Effector memory CD8-positive, alpha-beta T cell (primary cell): ENCODE measurements around the gene GSX1.
"Not testable (repeated sequence)": the region's sequence is repeated elsewhere in the genome, so short reads cannot be mapped to it uniquely, and the experiment has no call there.

Experiments
- ATAC-seq: fragments of 150-1000 bp; cut with Tn5 transposase; replicated peaks from 2 replicates; pipeline ENCODE4 v1.10.0; 2021; ENCODE audit warnings: mild to moderate bottlenecking, moderate library complexity
- DNase-seq, 3 experiments: peaks; one replicate each; pipeline ENCODE4 v3.0.0; 2021
- H3K27ac Mint-ChIP-seq, 2 donors: one replicate each; pipeline ENCODE4 v1.8.0; 2022; ENCODE audit warnings: mild to moderate bottlenecking in 2 of 2, mixed read lengths in 2 of 2, moderate library complexity in 2 of 2
- H3K27me3 Mint-ChIP-seq, 2 donors: one replicate each; pipeline ENCODE4 v1.8.0; 2022; ENCODE audit warnings: mixed read lengths in 2 of 2
- H3K36me3 Mint-ChIP-seq: one replicate; pipeline ENCODE4 v1.8.0; 2022; ENCODE audit warnings: mild to moderate bottlenecking, moderate library complexity, mixed read lengths; ENCODE audit not compliant: insufficient read depth
- H3K4me1 Mint-ChIP-seq, 2 donors: one replicate each; pipeline ENCODE4 v1.8.0; 2022; ENCODE audit warnings: low read depth in 2 of 2, mixed read lengths in 2 of 2
- H3K4me3 Mint-ChIP-seq, 2 donors: one replicate each; pipeline ENCODE4 v1.8.0; 2022; ENCODE audit warnings: mild to moderate bottlenecking in 2 of 2, mixed read lengths in 2 of 2, moderate library complexity in 2 of 2
- H3K9me3 Mint-ChIP-seq, 2 donors: one replicate each; pipeline ENCODE4 v1.8.0; 2022; ENCODE audit warnings: mixed read lengths in 2 of 2
- total RNA-seq, 9 experiments: gene quantifications; one replicate each; lab custom pipeline; 2026; lab: John Stamatoyannopoulos, UW

GSX1 gene
- total RNA-seq = 0 reads per million in 9 experiments

DNA sequence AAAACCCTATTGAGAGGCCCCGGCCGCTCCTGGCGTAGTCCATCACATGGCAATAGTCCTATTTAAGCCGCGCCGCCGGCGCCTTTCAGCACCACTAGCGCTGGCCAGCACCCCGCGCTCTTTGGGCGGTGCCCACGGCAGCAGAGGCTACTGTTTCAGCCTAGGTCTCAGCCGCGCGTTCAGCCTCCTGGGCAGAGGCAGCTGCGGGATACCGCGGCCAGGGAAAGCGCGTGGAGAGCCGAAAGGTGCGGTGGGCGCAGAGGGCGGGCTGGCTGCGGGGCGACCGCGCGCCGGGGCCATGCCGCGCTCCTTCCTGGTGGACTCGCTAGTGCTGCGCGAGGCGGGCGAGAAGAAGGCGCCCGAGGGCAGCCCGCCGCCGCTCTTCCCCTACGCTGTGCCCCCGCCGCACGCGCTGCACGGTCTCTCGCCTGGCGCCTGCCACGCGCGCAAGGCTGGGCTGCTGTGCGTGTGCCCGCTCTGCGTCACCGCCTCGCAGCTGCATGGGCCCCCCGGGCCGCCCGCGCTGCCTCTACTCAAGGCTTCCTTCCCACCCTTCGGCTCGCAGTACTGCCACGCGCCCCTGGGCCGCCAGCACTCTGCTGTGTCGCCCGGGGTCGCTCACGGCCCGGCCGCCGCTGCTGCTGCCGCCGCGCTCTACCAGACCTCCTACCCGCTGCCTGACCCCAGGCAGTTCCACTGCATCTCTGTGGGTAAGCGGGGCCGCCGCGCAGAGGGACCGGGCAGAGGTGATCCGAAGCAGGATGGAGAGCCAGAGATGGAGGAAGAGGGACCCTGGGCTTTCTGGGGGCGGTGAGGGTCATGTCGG, at the start of gene GSX1:
Gene GSX1, plus strand, starts transcription at position 91 of the 826 bp plus-strand sequence. Its CDS starts 208 bp downstream, at position 299.
- Mint-ChIP-seq H3K27ac (no peak within 1 kb of the TSS), H3K4me1 (peaks cover 29 to 31% of the 10 kb centered on the region in 2 donors), H3K4me3 (peak within 1 kb of the TSS; percentile 88 to 89), H3K36me3 (peaks cover 6% of the 10 kb centered on the region), H3K9me3 (peaks cover 4 to 5% of the 10 kb centered on the region in 2 donors), H3K27me3 (peaks cover 92 to 96% of the 10 kb centered on the region in 2 donors)
- DNase-seq (peak; percentile 9 to 31 (median 27)), ATAC-seq (peak; percentile 74)

DNA sequence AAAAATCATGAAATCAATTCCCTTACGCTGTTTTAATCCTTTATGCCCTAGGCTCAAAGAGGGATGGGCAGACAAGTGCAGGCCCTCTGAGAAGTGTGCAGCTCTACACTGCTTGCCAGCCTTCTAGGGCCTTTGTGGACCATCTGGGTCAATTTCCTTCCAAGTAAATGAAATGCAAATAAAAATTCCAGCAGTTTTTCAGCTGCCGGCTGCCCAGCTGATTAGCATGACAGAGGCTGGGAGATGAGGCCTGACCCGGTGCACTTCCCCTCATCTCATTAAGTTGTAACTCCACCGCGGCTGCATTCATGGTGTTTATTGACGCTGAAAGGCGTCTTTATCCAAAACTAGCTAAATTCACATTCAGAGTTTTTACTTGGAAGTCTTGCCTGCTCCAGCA, 47.5 kb upstream of the GSX1 start:
- Mint-ChIP-seq H3K27ac (no peak overlapping the region), H3K36me3 (no peaks in the 10 kb centered on the region), H3K4me3 (no peak overlapping the region), H3K9me3 (no peaks in the 10 kb centered on the region), H3K27me3 (peaks cover 13 to 58% of the 10 kb centered on the region in 2 donors), H3K4me1 (no peaks in the 10 kb centered on the region)
- DNase-seq = no peak
- ATAC-seq = no peak

DNA sequence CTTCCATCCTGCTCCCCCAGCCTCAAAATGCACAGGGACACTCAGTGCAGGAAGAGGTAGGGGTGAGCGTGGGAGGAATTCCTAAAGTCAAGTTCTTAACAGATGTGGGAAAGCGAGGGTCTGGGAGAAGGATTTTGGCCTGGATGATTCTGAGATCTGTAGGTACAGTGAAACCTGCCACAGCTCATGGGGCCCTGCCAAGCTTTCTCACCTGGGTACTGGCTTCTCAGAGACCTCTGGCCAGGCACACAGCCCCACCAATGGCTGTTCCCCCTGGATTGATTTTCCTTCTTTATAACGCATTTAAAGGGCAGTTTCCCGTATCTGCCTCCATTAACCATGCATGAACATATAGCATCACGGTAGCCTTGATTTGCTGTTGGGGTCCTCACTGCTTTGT, 47.0 kb upstream of the GSX1 start:
- ATAC-seq (no peak), DNase-seq (no peak)
- peaks cover 13 to 58% of the 10 kb centered on the region in 2 donors for H3K27me3 Mint-ChIP-seq
- no peaks in the 10 kb centered on the region for H3K9me3 Mint-ChIP-seq
- no peaks in the 10 kb centered on the region for H3K4me1 Mint-ChIP-seq
- no peak overlapping the region for H3K27ac Mint-ChIP-seq
- H3K36me3 Mint-ChIP-seq = no peaks in the 10 kb centered on the region
- H3K4me3 Mint-ChIP-seq = no peak overlapping the region

- H3K9me3 Mint-ChIP-seq, H3K27ac Mint-ChIP-seq: not testable (repeated sequence)
- H3K27me3 Mint-ChIP-seq = peaks cover 19 to 61% of the 10 kb centered on the region in 2 donors
Observed at GRCh38 chr13:27748143-27748542, 44.1 kb upstream of the GSX1 start.

GRCh38 chr13:27751953-27752532, 40.2 kb upstream of the GSX1 start:
- no peak for ATAC-seq
- no peak overlapping the region for H3K4me3 Mint-ChIP-seq
- H3K9me3 Mint-ChIP-seq = peaks cover 0 to under 1% of the 10 kb centered on the region in 2 donors

More at GRCh38 chr13:27748143-27748542, 44.1 kb upstream of the GSX1 start:
- DNase-seq, ATAC-seq, H3K36me3 Mint-ChIP-seq, H3K4me1 Mint-ChIP-seq, H3K4me3 Mint-ChIP-seq: not testable (repeated sequence)

GRCh38 chr13:27765650-27766049, 26.6 kb upstream of the GSX1 start:
- Mint-ChIP-seq H3K4me1 (no peaks in the 10 kb centered on the region), H3K36me3 (no peaks in the 10 kb centered on the region), H3K4me3 (no peak overlapping the region), H3K9me3 (no peaks in the 10 kb centered on the region), H3K27me3 (peaks cover 53 to 65% of the 10 kb centered on the region in 2 donors), H3K27ac (no peak overlapping the region)
- ATAC-seq (no peak), DNase-seq (no peak)

More at GRCh38 chr13:27751953-27752532, 40.2 kb upstream of the GSX1 start:
- Mint-ChIP-seq H3K4me1 (no peaks in the 10 kb centered on the region), H3K36me3 (no peaks in the 10 kb centered on the region), H3K27me3 (peaks cover 18 to 48% of the 10 kb centered on the region in 2 donors), H3K27ac (no peak overlapping the region)
- no peak for DNase-seq

DNA sequence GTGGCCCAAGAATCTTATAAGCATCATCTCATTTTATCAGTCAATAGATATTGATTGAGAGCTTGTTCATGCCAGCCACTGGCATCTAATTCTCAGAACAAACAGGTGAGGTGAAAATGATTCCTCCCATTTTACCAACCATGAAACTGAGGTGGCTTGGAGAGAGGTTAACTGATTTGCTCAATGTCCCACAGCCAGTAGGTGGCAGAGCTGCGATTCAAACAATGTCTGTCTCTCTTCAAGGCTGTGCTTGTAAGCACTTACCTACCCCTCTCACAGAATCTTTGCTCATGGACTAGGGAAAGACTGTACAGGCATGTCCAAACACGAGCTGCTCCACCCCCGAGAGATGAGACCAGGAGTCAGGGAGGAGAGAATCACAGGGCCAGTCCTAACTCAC, 21.5 kb upstream of the GSX1 start:
- ATAC-seq (no peak), DNase-seq (no peak)
- no peaks in the 10 kb centered on the region for H3K36me3 Mint-ChIP-seq
- peaks cover 55 to 79% of the 10 kb centered on the region in 2 donors for H3K27me3 Mint-ChIP-seq
- no peak overlapping the region for H3K27ac Mint-ChIP-seq
- no peaks in the 10 kb centered on the region for H3K9me3 Mint-ChIP-seq
- H3K4me1 Mint-ChIP-seq = no peaks in the 10 kb centered on the region
- H3K4me3 Mint-ChIP-seq = no peak overlapping the region

- H3K36me3 Mint-ChIP-seq = no peaks in the 10 kb centered on the region
- H3K27ac Mint-ChIP-seq = no peak overlapping the region
- H3K27me3 Mint-ChIP-seq = peaks cover 69 to 89% of the 10 kb centered on the region in 2 donors
- ATAC-seq (no peak), DNase-seq (no peak)
- H3K4me3 Mint-ChIP-seq = no peak overlapping the region
- no peaks in the 10 kb centered on the region for H3K9me3 Mint-ChIP-seq
- no peaks in the 10 kb centered on the region for H3K4me1 Mint-ChIP-seq
Observed at GRCh38 chr13:27772651-27773425, 19.4 kb upstream of the GSX1 start.

DNA sequence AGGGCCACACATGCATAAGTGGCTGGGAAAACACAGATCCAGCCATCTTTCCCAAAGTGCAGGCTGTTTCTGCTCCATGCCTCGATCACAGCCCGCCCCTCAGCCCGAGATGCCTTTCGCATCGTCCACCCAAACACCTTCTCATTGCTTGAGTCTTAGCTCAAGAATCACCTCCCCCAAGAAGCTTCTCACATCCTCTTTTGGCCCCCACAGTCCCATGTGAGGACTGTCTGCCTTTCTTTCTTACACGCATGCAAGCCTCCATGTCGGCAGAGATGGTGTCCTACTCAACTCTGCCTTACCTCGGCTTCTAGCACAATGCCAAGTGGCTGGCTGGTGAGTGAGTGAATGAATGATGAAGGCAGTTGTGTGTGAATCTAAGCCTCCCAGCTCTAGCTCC, 18.1 kb upstream of the GSX1 start:
- ATAC-seq (no peak), DNase-seq (no peak)
- Mint-ChIP-seq H3K27ac (no peak overlapping the region), H3K27me3 (peaks cover 73 to 94% of the 10 kb centered on the region in 2 donors), H3K4me1 (no peaks in the 10 kb centered on the region), H3K9me3 (no peaks in the 10 kb centered on the region), H3K36me3 (no peaks in the 10 kb centered on the region), H3K4me3 (no peak overlapping the region)

DNA sequence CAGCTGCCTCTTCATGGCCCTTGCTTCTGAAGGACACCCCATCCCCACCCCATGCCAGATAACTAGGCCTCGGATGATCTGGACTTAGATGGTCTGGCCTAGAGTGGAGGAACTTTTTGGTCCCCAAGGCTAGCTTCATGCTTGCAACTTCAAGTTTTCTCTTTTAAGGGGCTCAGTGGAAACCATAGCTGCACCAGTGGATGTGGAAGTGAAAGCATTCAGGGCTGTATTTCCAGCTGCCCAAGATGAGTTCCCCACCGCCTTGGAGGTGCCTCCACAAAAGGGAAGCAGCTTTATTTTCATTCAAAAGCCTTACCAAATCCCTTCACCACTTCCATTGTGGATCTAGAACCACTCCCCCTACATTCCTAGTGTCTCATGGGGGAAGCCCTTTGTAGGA, 17.6 kb upstream of the GSX1 start:
- DNase-seq = no peak
- H3K36me3 Mint-ChIP-seq = no peaks in the 10 kb centered on the region
- H3K4me1 Mint-ChIP-seq = no peaks in the 10 kb centered on the region
- ATAC-seq = no peak
- H3K4me3 Mint-ChIP-seq = no peak overlapping the region
- H3K9me3 Mint-ChIP-seq = no peaks in the 10 kb centered on the region
- peaks cover 73 to 92% of the 10 kb centered on the region in 2 donors for H3K27me3 Mint-ChIP-seq
- H3K27ac Mint-ChIP-seq = no peak overlapping the region

- no peaks in the 10 kb centered on the region for H3K4me1 Mint-ChIP-seq
- no peak overlapping the region for H3K27ac Mint-ChIP-seq
- no peaks in the 10 kb centered on the region for H3K9me3 Mint-ChIP-seq
- no peak for ATAC-seq
- H3K27me3 Mint-ChIP-seq = peaks cover 66 to 89% of the 10 kb centered on the region in 2 donors
- H3K36me3 Mint-ChIP-seq = no peaks in the 10 kb centered on the region
- no peak overlapping the region for H3K4me3 Mint-ChIP-seq
- no peak for DNase-seq
Observed at GRCh38 chr13:27775943-27776342, 16.3 kb upstream of the GSX1 start.

DNA sequence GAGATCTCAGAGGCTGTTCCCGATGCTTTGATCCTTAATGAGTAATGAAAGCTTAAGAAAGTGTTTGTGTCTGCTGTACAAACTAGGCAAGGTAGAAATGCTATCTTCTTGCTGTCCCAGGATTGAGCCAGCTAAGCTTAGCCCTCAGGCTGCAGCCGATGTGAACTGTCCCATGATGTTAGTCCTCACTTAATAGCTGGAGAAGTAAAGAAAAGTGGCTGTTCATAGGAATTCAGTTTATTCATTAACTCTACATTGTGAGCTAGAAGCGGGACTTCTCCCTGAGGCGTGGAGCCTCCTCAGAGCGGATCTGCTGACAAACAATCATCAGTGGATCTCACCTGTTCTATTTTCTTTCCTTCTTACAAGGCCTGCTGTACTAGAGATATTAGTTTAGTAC, 10.1 kb upstream of the GSX1 start:
- Mint-ChIP-seq H3K36me3 (peaks cover 3% of the 10 kb centered on the region), H3K4me1 (no peaks in the 10 kb centered on the region), H3K9me3 (no peaks in the 10 kb centered on the region), H3K27ac (no peak overlapping the region), H3K27me3 (peaks cover 42 to 74% of the 10 kb centered on the region in 2 donors), H3K4me3 (no peak overlapping the region)
- DNase-seq = no peak
- no peak for ATAC-seq

GRCh38 chr13:27783111-27783510, 9.2 kb upstream of the GSX1 start:
- Mint-ChIP-seq H3K4me1 (no peaks in the 10 kb centered on the region), H3K4me3 (no peak overlapping the region), H3K36me3 (peaks cover 3% of the 10 kb centered on the region), H3K27me3 (peaks cover 41 to 75% of the 10 kb centered on the region in 2 donors), H3K9me3 (no peaks in the 10 kb centered on the region), H3K27ac (no peak overlapping the region)
- ATAC-seq (no peak), DNase-seq (no peak)
